ENCODE data around the gene SNX3.
A peak's percentile ranks its signal among the peaks of the same experiment; 100 is the strongest.

The SNX3 gene

DNA sequence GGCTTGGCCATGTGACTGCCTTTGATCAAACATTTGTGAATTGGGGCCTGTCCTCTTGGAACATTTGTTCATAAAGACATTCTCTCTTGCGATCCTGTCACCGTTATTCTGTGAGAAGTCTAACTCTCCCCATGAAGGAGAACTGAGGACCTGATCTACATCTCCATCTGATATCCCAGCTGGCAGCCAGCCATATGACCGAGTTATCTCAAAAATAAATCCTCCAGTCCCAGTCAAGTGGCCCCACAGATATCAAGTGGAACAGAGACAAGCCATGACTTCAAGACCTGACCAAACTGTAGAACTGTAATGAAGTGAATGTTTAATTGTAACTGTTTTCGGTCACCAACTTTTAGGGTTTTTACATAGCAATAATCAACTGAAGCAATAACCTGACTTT is 25.7 kb downstream of the SNX3 start:
- no peak for DNase-seq (ENCODE audit: low read depth)
- H3K4me3 ChIP-seq (replicated peaks; ENCODE audit: low read depth, low read length), result no peak overlapping the region
- TF ChIP-seq, protein P1, sequence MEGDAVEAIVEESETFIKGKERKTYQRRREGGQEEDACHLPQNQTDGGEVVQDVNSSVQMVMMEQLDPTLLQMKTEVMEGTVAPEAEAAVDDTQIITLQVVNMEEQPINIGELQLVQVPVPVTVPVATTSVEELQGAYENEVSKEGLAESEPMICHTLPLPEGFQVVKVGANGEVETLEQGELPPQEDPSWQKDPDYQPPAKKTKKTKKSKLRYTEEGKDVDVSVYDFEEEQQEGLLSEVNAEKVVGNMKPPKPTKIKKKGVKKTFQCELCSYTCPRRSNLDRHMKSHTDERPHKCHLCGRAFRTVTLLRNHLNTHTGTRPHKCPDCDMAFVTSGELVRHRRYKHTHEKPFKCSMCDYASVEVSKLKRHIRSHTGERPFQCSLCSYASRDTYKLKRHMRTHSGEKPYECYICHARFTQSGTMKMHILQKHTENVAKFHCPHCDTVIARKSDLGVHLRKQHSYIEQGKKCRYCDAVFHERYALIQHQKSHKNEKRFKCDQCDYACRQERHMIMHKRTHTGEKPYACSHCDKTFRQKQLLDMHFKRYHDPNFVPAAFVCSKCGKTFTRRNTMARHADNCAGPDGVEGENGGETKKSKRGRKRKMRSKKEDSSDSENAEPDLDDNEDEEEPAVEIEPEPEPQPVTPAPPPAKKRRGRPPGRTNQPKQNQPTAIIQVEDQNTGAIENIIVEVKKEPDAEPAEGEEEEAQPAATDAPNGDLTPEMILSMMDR (IDR thresholded peaks at IDR 0.05; ENCODE audit: low read length, missing control alignments), result no peak

DNA sequence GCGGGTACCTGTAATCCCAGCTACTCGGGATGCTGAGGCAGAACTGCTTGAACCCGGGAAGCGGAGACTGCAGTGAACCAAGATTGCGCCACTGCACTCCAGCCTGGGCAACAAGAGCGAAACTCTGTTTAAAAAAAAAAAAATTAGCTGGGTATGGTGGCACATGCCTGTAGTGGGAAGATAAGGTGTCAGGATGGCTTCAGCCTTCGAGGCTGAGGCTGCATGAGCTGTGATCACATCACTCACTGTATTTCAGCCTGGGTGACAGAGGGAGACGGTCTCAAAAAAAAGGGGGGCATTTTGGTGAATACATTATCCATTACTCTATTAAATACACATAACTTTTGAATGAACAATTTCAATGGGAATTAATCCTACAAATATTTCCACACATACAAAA is 32.4 kb downstream of the SNX3 start:
- H3K4me3 ChIP-seq (replicated peaks; ENCODE audit: low read depth, low read length), result no peak overlapping the region
- TF ChIP-seq, protein P1 (IDR thresholded peaks at IDR 0.05; ENCODE audit: low read length, missing control alignments), result no peak
- DNase-seq (ENCODE audit: low read depth), result no peak

DNA sequence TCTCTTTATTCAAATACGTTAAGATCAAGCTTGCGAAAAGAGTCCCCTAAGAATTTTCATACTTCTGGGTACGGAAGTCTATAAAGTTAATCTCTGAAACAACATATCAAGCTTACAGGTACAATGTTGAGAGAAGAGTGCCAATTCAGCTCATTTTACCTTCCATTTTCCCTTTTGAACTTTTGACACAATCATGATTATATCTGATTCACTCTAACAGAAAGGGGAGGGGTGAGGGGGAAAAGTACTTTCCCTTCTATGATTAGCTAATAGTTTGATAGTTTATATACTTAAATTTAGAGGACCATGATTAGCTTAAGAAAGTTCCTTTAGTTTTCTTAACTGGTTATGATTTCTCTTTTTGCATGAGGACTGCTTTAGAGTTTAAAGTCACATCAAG is 33.5 kb downstream of the SNX3 start:
- TF ChIP-seq, protein P1 (IDR thresholded peaks at IDR 0.05; ENCODE audit: low read length, missing control alignments), result no peak

DNA sequence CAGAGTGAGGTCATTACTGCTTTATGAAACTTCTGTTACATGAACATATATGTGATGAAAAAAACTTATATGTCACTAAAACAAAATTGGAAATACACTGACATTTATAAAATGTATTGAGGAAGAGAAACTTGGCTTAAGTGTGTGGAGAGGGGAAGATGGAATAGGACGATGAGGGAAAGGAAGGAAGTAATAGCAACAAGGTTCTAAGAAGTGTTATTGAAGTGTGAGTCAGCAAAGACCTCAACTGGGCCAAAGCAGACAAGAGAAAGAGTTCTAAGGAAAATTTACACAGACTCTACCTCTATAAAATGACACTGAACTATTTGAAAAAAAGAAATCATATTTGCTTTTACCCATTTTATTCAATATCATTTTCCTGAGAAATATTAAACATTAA is 38.3 kb downstream of the SNX3 start:
- DNase-seq (ENCODE audit: low read depth), result peak; percentile 38
- H3K4me3 ChIP-seq (replicated peaks; ENCODE audit: low read depth, low read length), result no peak overlapping the region
- TF ChIP-seq, protein P1 (IDR thresholded peaks at IDR 0.05; ENCODE audit: low read length, missing control alignments), result no peak

More for the DNA sequence above, 33.5 kb downstream of the SNX3 start:
- DNase-seq (ENCODE audit: low read depth), result no peak
- no peak overlapping the region for H3K4me3 ChIP-seq (replicated peaks; ENCODE audit: low read depth, low read length)

DNA sequence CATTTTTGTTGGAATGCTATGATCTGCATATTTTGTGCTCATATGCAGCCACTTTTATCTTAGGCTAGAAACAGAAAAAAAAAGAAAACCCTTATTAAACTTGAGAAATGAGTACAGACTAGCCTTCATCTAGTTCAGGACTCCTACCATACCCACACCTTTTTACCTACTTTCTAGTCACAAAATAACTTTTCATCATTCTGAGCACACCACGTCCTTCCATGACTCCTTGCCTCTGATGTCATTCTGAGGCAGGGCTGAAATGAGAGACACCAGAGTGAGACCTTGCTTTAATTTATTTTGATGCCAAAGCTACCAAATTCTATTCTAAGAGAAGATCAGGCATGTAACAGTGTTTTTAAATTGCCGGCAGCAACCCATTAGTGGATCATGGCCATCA is 38.8 kb downstream of the SNX3 start:
- H3K4me3 ChIP-seq (replicated peaks; ENCODE audit: low read depth, low read length), result no peak overlapping the region
- TF ChIP-seq, protein P1 (IDR thresholded peaks at IDR 0.05; ENCODE audit: low read length, missing control alignments), result no peak
- no peak for DNase-seq (ENCODE audit: low read depth)

DNA sequence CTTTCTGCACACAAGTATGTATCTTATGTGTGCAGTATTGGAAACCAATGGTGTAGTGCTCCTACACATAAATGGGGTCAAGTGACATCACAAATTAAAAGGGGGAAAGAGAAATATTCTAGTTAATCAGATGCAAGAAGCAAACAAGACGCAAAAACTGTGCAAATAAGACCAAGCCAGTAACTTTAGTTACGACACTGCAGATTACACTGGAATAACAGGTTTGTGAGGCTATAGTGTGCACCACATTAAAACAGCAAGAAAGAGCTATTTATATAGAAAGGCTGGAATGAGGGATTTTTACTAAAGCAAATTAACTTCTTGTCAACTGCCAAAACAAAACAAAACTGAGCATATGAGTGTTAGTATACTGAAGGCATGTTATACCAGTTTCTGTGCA is 49.2 kb downstream of the SNX3 start:
- TF ChIP-seq, protein P1 (IDR thresholded peaks at IDR 0.05; ENCODE audit: low read length, missing control alignments), result no peak
- DNase-seq (ENCODE audit: low read depth), result no peak
- no peak overlapping the region for H3K4me3 ChIP-seq (replicated peaks; ENCODE audit: low read depth, low read length)

DNA sequence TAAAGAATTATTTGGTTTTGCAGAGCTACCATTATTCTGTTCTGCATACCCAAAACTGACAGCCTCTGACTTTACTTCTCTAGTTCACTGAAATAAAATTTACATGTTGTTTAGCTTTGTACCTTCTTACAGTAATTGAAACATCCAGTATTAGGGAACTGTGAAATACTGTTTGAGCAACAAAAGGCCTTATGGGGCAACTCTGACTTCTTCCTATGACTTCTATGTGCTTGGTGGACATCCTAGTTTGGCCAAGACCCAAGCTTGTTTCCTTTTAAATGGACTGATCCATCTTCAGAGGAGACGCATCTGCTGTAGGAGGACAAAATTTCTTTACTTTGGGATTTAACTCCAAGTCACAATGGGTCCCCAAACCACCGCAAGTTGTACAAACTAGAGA is 50.3 kb downstream of the SNX3 start:
- peak; percentile 3 for DNase-seq (ENCODE audit: low read depth)
- H3K4me3 ChIP-seq (replicated peaks; ENCODE audit: low read depth, low read length), result no peak overlapping the region
- TF ChIP-seq, protein P1 (IDR thresholded peaks at IDR 0.05; ENCODE audit: low read length, missing control alignments), result no peak

All from fibroblast of pulmonary artery (primary cell).